Neural progenitor cell (in vitro differentiated cells): Measurements from ENCODE around the gene TRIM4. TPM values are rescaled to one million over a fixed set of nuclear protein-coding genes. Genes with fewer than 3 reads are reported as not detected.

Experiments
- DNase-seq: peaks from one replicate; pipeline ENCODE4 v3.0.0-alpha.2; 2016; ENCODE audit warnings: low spot score
- H2AFZ ChIP-seq: fragments of 200-600 bp; sonication (generic); replicated peaks from 2 replicates; pipeline ENCODE4 v1.6.1; 2016; ENCODE audit warnings: antibody characterized with exemption
- H3F3A ChIP-seq: fragments of 200-600 bp; sonication (generic); 2 replicates; pipeline ENCODE4 v1.6.1; 2016; ENCODE audit warnings: antibody characterized with exemption, low read depth
- H3K27ac ChIP-seq: fragments of 200-600 bp; sonication (generic); 2 replicates; pipeline ENCODE4 v1.5.1; 2016; ENCODE audit warnings: mild to moderate bottlenecking
- H3K27me3 ChIP-seq: fragments of 200-600 bp; sonication (generic); 2 replicates; pipeline ENCODE4 v1.6.1; 2016; ENCODE audit warnings: mild to moderate bottlenecking, moderate library complexity
- H3K36me3 ChIP-seq: fragments of 200-600 bp; sonication (generic); 2 replicates; pipeline ENCODE4 v1.5.1; 2016
- H3K4me1 ChIP-seq: fragments of 200-600 bp; sonication (generic); 2 replicates; pipeline ENCODE4 v1.6.1; 2016; ENCODE audit warnings: mixed run types
- H3K4me2 ChIP-seq: fragments of 200-600 bp; sonication (generic); 2 replicates; pipeline ENCODE4 v1.6.1; 2016
- H3K4me3 ChIP-seq: fragments of 200-600 bp; sonication (generic); 2 replicates; pipeline ENCODE4 v1.5.1; 2016
- H3K79me2 ChIP-seq: fragments of 200-600 bp; sonication (generic); 2 replicates; pipeline ENCODE4 v1.6.1; 2016; ENCODE audit warnings: low read depth
- H3K9ac ChIP-seq: fragments of 200-600 bp; sonication (generic); 2 replicates; pipeline ENCODE4 v1.6.1; 2016
- H3K9me3 ChIP-seq: fragments of 200-600 bp; sonication (generic); 2 replicates; pipeline ENCODE4 v1.5.1; 2016; ENCODE audit warnings: low read depth
- H4K20me1 ChIP-seq: fragments of 200-600 bp; sonication (generic); 2 replicates; pipeline ENCODE4 v1.6.1; 2016; ENCODE audit warnings: low read depth
- H3K27ac Mint-ChIP-seq: 3 replicates; pipeline ENCODE4 v1.8.0; 2021; ENCODE audit warnings: mixed read lengths
- H3K27me3 Mint-ChIP-seq: 2 replicates; pipeline ENCODE4 v1.8.0; 2022; ENCODE audit warnings: low read depth, mild to moderate bottlenecking, inconsistent platforms, moderate library complexity, mixed read lengths; ENCODE audit not compliant: insufficient read depth
- H3K36me3 Mint-ChIP-seq: 3 replicates; pipeline ENCODE4 v1.8.0; 2021; ENCODE audit warnings: mixed read lengths
- H3K4me1 Mint-ChIP-seq: 3 replicates; pipeline ENCODE4 v1.8.0; 2021; ENCODE audit warnings: mixed read lengths
- H3K4me3 Mint-ChIP-seq: 3 replicates; pipeline ENCODE4 v1.8.0; 2021; ENCODE audit warnings: mild to moderate bottlenecking, moderate library complexity, mixed read lengths
- H3K9me3 Mint-ChIP-seq: 3 replicates; pipeline ENCODE4 v1.8.0; 2020; ENCODE audit warnings: mixed read lengths
- CTCF ChIP-seq: fragments of 200-600 bp; sonication (generic); IDR thresholded peaks from 2 replicates; pipeline ENCODE4 v1.5.1; 2017; ENCODE audit warnings: antibody characterized with exemption, mild to moderate bottlenecking
- EZH2 ChIP-seq: fragments of 200-600 bp; sonication (generic); IDR thresholded peaks from 2 replicates; pipeline ENCODE4 v1.6.1; 2017; ENCODE audit warnings: antibody characterized with exemption, mild to moderate bottlenecking, moderate library complexity
- EZH2phosphoT487 ChIP-seq: fragments of 200-600 bp; sonication (generic); IDR thresholded peaks from 2 replicates; pipeline ENCODE4 v1.6.1; 2017; ENCODE audit warnings: antibody characterized with exemption
- total RNA-seq: library from RNA; depleted of rRNA; stranded (reverse); fragments of >200 nt; gene quantifications from 2 replicates; pipeline ENCODE4 v1.2.3, GENCODE V29; 2015; ENCODE audit warnings: low replicate concordance

Gene TRIM4
- total RNA-seq, 1 donor from 2014 or later = not detected

- no peaks in the 10 kb centered on the region for H3F3A ChIP-seq
- no peaks in the 10 kb centered on the region for H3K27me3 ChIP-seq
- H3K9me3 ChIP-seq = no peaks in the 10 kb centered on the region
- H3K4me3 Mint-ChIP-seq = no peak overlapping the region
- DNase-seq = no peak
- H3K4me2 ChIP-seq = no peak overlapping the region
- no peaks in the 10 kb centered on the region for H3K79me2 ChIP-seq
- H4K20me1 ChIP-seq = no peaks in the 10 kb centered on the region
- no peaks in the 10 kb centered on the region for H3K4me1 Mint-ChIP-seq
- H3K27ac Mint-ChIP-seq = no peak overlapping the region
- no peak overlapping the region for H2AFZ ChIP-seq
- H3K36me3 Mint-ChIP-seq = no peaks in the 10 kb centered on the region
- no peak overlapping the region for H3K4me3 ChIP-seq
- no peaks in the 10 kb centered on the region for H3K4me1 ChIP-seq
- H3K9ac ChIP-seq = no peak overlapping the region
- TF ChIP-seq EZH2 = no peak
- no peak for TF ChIP-seq CTCF
- no peak overlapping the region for H3K27ac ChIP-seq
- H3K27me3 Mint-ChIP-seq = peaks cover 5% of the 10 kb centered on the region
- no peaks in the 10 kb centered on the region for H3K36me3 ChIP-seq
- peaks cover 3% of the 10 kb centered on the region for H3K9me3 Mint-ChIP-seq
These were observed 38.0 kb downstream of the TRIM4 start for GRCh38 chr7:99881370-99881769.

GRCh38 chr7:99876933-99877332, 42.4 kb downstream of the TRIM4 start, which contains the start of gene OR2AE1:
Gene OR2AE1, minus strand, starts transcription at chr7:99877033. Its CDS starts 0 bp downstream, at chr7:99877033.
- peaks cover 3% of the 10 kb centered on the region for H3K27me3 Mint-ChIP-seq
- TF ChIP-seq CTCF (no peak), EZH2 (no peak), EZH2phosphoT487 (no peak)

DNA sequence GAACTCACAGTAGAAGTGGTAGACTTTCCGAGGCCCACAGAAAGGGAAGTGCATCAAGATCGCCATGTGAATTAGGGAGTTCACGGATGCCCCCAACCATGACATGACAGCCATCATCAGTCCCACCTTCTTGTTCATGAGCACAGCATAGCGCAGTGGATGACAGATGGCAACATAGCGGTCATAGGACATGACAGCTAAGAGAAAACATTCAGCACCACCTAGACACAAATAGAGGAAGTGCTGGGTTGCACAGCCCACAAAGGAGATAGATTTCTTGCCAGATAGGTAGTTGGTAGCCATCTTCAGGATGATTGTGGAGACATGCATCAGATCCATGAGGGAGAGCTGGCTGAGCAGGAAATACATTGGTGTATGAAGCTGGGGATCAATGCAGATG, 42.8 kb downstream of the TRIM4 start:
- Histone ChIP-seq H3K4me1 (no peaks in the 10 kb centered on the region), H3K27ac (no peak overlapping the region), H3K9me3 (no peaks in the 10 kb centered on the region), H2AFZ (no peak overlapping the region), H3K4me2 (no peak overlapping the region), H3K9ac (no peak overlapping the region), H4K20me1 (no peaks in the 10 kb centered on the region), H3K36me3 (no peaks in the 10 kb centered on the region), H3K4me3 (no peak overlapping the region), H3F3A (no peaks in the 10 kb centered on the region), H3K79me2 (no peaks in the 10 kb centered on the region), H3K27me3 (no peaks in the 10 kb centered on the region)
- no peaks in the 10 kb centered on the region for H3K36me3 Mint-ChIP-seq
- no peaks in the 10 kb centered on the region for H3K9me3 Mint-ChIP-seq
- no peak for DNase-seq
- H3K4me3 Mint-ChIP-seq = no peak overlapping the region
- H3K4me1 Mint-ChIP-seq = no peaks in the 10 kb centered on the region
- TF ChIP-seq EZH2phosphoT487 = no peak
- no peak for TF ChIP-seq CTCF
- no peak for TF ChIP-seq EZH2
- H3K27me3 Mint-ChIP-seq = peaks cover 3% of the 10 kb centered on the region
- no peak overlapping the region for H3K27ac Mint-ChIP-seq

More at GRCh38 chr7:99876933-99877332, 42.4 kb downstream of the TRIM4 start, which contains the start of gene OR2AE1:
- Histone ChIP-seq H4K20me1 (no peaks in the 10 kb centered on the region), H3K9ac (no peak within 1 kb of the TSS), H3K36me3 (no peaks in the 10 kb centered on the region), H3K4me2 (no peak within 1 kb of the TSS), H3K4me1 (no peaks in the 10 kb centered on the region), H3K27ac (no peak within 1 kb of the TSS), H3K9me3 (no peaks in the 10 kb centered on the region), H3K27me3 (no peaks in the 10 kb centered on the region), H2AFZ (no peak within 1 kb of the TSS), H3F3A (no peaks in the 10 kb centered on the region), H3K79me2 (no peaks in the 10 kb centered on the region), H3K4me3 (no peak within 1 kb of the TSS)
- no peak for DNase-seq
- no peaks in the 10 kb centered on the region for H3K36me3 Mint-ChIP-seq
- H3K27ac Mint-ChIP-seq = no peak within 1 kb of the TSS
- H3K9me3 Mint-ChIP-seq = no peaks in the 10 kb centered on the region
- no peaks in the 10 kb centered on the region for H3K4me1 Mint-ChIP-seq
- no peak within 1 kb of the TSS for H3K4me3 Mint-ChIP-seq
